ENCODE measurements around the gene RAB20. TPM values are rescaled to one million over a fixed set of nuclear protein-coding genes. Genes with fewer than 3 reads are reported as not detected.

Gene RAB20
- total RNA-seq, 4 donors from 2014 or later = 3.9 to 9.1 (median 6.2) TPM

DNA sequence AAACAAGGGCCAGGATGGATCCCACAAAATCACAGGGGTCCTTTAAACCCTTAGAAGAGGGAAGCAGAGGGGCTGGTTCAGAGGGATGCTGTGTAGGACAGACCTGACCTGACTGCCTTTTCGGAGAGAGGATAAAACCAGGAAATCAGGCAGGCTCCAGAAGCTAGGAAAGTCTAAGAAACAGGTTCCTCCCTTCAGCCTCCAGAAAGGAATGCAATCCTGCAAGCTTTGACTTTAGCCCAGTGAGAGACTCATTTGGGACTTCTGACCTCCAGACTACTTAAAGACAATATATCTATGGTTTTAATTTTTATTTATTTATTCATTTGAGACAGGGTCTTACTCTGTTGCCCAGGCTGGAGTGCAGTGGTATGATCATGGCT is 5.3 kb downstream of the RAB20 start:
- DNase-seq (ENCODE audit: low spot score in 2 of 2) = no peak
- H3K4me3 ChIP-seq (ENCODE audit: low read depth, poor library complexity, severe bottlenecking) = no peak overlapping the region
- TF ChIP-seq POLR2A (IDR thresholded peaks at IDR 0.05) (no peak), CTCF (IDR thresholded peaks at IDR 0.05) (no peak)
- WGBS, 2 donors = 69 to 93% methylated on average over 1 of the region's 1 CpG
- intact Hi-C loops (cut with DNase I; ENCODE audit: low total_unique reads) = no loop called here

- TF ChIP-seq CTCF (IDR thresholded peaks at IDR 0.05) = no peak
- DNase-seq (ENCODE audit: low spot score in 2 of 2) = no peak
- intact Hi-C loops (cut with DNase I; ENCODE audit: low total_unique reads) = no loop called here
- WGBS, 2 donors = 93 to 94% methylated on average over 16 of the region's 16 CpGs
- H3K4me3 ChIP-seq (ENCODE audit: low read depth, poor library complexity, severe bottlenecking) = no peak overlapping the region
Measured at GRCh38 chr13:110555601-110556223, 5.8 kb downstream of the RAB20 start.

DNA sequence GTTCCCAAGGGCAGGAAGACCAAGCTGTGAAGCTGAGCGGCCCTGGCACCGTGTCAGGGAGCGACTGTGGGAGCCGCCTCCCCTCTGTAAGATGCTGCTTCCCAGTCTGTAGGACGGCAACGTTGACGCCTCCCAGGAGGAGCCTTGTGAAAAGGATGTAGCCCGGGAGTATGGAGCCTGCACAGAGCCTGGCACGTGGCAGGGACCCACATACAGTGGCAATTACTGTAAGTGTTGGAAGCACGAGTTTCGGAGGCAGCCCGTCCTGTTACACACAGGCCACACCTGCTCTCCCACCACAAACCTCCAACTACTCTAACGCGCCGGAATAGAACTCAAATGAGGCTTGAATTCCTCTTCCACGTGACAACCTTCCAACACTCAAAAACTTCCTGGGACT is 6.6 kb downstream of the RAB20 start:
- no peak overlapping the region for H3K4me3 ChIP-seq (ENCODE audit: low read depth, poor library complexity, severe bottlenecking)
- intact Hi-C loops (cut with DNase I; ENCODE audit: low total_unique reads) = no loop called here
- no peak for TF ChIP-seq POLR2A (IDR thresholded peaks at IDR 0.05)
- no peak for TF ChIP-seq CTCF (IDR thresholded peaks at IDR 0.05)
- WGBS, 2 donors = 86 to 87% methylated on average over 15 of the region's 16 CpGs
- DNase-seq (ENCODE audit: low spot score in 2 of 2) = no peak

- 81 to 83% methylated on average over 8 of the region's 8 CpGs for WGBS, 2 donors
- no peak for TF ChIP-seq POLR2A (IDR thresholded peaks at IDR 0.05)
- TF ChIP-seq CTCF (IDR thresholded peaks at IDR 0.05) = no peak
- DNase-seq (ENCODE audit: low spot score in 2 of 2) = no peak
- no peak overlapping the region for H3K4me3 ChIP-seq (ENCODE audit: low read depth, poor library complexity, severe bottlenecking)
- intact Hi-C loops (cut with DNase I; ENCODE audit: low total_unique reads) = no loop called here
Measured at GRCh38 chr13:110554227-110554836, 7.2 kb downstream of the RAB20 start.

DNA sequence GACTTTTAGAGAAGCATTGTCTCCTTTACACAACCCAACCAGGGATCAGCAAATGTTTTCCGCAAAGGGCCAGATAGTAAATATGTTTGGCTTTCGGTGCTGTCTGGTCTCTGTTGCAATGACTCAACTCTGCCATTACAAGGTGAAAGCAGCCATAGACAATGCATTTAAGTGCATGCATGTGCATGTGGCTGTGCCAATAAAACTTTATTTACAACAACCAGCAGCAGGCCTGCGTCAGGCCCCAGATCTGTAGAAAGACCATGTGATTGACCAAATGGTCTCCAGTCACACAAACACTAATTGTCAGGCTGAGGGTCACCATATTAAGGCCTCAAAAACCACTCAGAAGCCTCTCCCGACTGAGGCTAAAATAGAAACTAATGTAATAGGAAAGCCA is 8.1 kb downstream of the RAB20 start:
- intact Hi-C loops (cut with DNase I; ENCODE audit: low total_unique reads) = no loop called here
- no peak for TF ChIP-seq CTCF (IDR thresholded peaks at IDR 0.05)
- TF ChIP-seq POLR2A (IDR thresholded peaks at IDR 0.05) = no peak
- no peak overlapping the region for H3K4me3 ChIP-seq (ENCODE audit: low read depth, poor library complexity, severe bottlenecking)
- 74 to 86% methylated on average over 4 of the region's 4 CpGs for WGBS, 2 donors
- no peak for DNase-seq (ENCODE audit: low spot score in 2 of 2)

DNA sequence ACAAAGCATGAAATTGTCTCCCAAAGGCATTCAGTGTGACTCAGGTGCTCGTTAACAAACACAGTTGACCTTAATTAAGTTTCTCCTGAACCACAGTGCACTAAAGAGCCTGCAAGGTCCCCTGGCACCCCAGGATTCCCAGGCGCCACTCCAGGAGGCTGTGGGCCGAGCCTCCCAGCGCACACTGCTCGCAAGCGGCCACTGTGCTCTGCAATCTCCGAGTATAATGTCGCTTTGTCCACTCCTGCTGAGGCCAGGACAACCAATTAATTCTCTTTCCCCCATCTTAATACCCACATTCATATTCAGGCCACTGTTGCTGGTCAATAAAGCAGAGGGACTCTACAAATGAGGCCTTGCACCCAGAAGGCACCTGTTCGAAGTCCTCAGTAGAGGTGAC is 8.8 kb downstream of the RAB20 start:
- 95 to 97% methylated on average over 9 of the region's 9 CpGs for WGBS, 2 donors
- no peak overlapping the region for H3K4me3 ChIP-seq (ENCODE audit: low read depth, poor library complexity, severe bottlenecking)
- intact Hi-C loops (cut with DNase I; ENCODE audit: low total_unique reads) = no loop called here
- no peak for DNase-seq (ENCODE audit: low spot score in 2 of 2)
- TF ChIP-seq CTCF (IDR thresholded peaks at IDR 0.05) = no peak
- TF ChIP-seq POLR2A (IDR thresholded peaks at IDR 0.05) = no peak

Data from lower leg skin (tissue), 4 donors.